GM12874 (cell line): ENCODE measurements around the gene FNBP1L.

Source experiments
- CTCF ChIP-seq: IDR thresholded peaks from 2 replicates; pipeline ENCODE4 v1.5.1; 2011; ENCODE audit warnings: low read depth, mild to moderate bottlenecking, control low read depth, low read length, moderate library complexity; ENCODE audit not compliant: insufficient read depth

FNBP1L gene

DNA sequence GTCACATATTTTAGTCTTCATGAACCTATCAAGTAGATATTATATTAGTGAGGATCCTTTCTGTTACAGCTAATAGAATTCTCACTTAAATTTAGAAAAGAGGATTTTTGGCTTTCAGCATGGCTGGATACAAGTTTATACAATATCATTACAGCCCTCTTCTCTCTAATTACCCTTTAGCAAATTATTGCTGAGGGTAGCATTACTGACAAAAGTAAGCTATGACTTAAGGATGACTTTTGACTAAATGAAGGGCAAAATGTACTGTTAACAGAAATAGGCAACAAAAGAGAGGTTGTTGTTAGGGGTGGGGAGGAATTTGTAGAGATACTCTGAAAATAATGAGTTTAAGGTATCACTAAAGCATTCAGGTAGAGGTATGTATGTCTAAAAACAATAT lies 85.8 kb downstream of the FNBP1L start:
- TF ChIP-seq CTCF, result no peak

- TF ChIP-seq CTCF, result no peak
These were observed 89.5 kb downstream of the FNBP1L start for GRCh38 chr1:93537396-93537795.

DNA sequence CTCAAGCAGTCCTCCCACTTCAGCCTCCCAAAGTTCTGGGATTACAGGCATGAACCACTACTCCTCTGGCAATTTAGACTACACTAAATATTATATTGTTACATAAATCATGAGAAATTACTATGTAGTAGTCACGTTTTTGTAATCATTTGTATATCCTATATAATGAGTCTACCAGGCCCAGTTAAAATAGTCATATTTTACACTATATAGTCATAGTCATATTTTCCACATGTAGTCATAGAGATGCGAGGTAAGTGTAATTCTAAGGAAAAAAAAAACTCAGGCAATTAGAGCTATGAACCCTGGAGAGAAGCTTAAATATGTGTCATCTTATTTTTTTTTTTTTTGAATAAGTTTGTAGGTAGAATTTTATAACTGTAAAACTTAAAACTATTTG lies 90.0 kb downstream of the FNBP1L start:
- TF ChIP-seq CTCF, result no peak

DNA sequence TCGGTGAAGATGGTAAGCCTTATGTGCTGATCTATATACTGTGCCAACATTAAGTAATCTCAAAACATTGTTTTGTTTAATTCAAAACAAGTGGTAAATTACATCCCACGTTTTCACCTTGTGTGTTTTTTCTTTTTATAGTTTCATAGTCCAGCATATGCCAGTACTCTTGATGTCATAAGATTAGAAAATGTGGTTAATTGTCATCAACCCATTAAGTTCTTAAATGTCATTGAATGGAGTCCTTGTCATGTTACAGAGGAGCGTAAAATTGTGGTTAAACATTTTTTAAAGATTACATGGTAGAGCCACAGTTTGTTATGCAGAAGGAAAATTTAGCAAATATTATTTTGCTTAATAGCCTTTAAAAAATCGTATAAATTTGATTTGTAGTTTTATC lies 93.1 kb downstream of the FNBP1L start:
- TF ChIP-seq CTCF, result no peak

DNA sequence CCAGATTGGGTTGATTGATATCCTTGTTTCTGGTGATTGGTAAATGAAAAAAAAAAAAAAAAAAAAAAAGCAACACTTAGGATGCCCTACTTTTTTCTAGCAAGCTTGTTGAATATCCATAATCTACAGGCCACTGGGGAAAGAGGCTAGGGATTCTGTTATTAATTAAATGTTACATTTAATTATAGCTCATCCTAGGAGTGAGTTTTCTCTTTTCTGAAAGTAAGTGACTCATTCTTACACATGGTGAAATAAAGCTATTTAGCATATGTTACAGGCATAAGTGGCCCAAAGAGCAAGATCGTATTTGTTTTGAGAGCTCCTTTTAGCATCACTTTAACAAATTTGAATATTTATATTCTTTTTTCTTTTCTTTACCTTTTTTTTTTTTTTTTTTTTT lies 94.5 kb downstream of the FNBP1L start:
- no peak for TF ChIP-seq CTCF

DNA sequence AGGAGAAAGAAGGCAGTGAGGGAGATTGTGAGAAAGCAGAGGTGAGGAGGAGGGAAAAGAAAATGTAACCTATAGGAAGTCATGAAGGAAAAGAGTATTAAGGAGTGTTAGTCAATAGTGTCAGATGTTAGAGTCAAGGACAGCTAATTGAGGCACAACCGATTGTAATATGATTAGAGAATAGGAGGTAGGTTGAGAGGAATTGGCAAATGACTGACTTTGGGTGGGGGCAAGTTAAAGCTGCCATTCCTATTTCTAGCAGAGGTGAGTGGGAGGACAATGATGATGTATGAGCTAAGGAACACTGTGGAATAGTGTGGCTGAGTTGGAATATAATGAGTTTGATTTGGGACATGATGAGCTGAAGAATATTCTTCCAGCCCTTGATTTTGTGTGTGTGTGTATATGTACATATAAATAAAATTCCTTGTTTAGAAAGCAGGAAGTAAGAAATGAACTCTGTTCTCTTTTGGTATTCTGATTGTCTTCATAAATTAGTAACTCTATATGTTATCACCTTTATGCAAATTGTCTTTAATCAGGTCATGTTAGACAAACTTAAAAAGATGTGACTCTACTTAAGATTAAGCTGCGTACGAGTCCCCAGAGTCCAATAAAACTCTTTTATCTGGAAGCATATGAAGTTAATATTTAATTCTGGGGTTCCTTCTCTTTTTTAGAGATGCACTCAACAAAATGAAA lies 98.4 kb downstream of the FNBP1L start:
- no peak for TF ChIP-seq CTCF

- TF ChIP-seq CTCF, result no peak
These were observed 101.2 kb downstream of the FNBP1L start for GRCh38 chr1:93549131-93549530.
